Liver (tissue), 1 donor: ENCODE data around the gene MYH11.

Experiments
- YY1 ChIP-seq: IDR thresholded peaks from 2 replicates; pipeline ENCODE4 v1.6.1; 2016; ENCODE audit warnings: antibody characterized with exemption, mild to moderate bottlenecking
- TF ChIP-seq, protein P1 (sequence below): IDR thresholded peaks from 2 replicates; pipeline ENCODE4 v1.6.1; 2016; ENCODE audit warnings: antibody characterized with exemption

DNA sequence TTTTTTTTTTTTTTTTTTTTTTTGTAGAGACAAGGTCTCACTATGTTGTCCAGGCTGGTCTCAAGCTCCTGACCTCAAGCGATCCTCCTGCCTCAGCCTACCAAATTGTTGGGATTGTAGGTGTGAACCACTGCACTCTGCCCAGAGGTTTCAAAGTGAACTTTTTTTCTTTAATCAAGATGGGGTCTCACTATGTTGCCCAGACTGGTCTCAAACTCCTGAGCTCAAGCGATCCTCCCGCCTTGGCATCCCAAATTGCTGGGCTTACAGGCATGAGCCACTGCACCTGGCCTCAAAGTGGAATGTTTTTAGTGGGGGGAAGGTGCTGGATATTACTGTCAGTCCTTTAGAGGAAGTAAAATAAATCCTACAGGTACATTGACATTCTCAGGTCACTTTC lies 43.5 kb upstream of the MYH11 start:
- no peak for TF ChIP-seq YY1
- TF ChIP-seq, protein P1, sequence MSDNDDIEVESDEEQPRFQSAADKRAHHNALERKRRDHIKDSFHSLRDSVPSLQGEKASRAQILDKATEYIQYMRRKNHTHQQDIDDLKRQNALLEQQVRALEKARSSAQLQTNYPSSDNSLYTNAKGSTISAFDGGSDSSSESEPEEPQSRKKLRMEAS = no peak
